ENCODE results near the gene PBX3.

PBX3 gene

DNA sequence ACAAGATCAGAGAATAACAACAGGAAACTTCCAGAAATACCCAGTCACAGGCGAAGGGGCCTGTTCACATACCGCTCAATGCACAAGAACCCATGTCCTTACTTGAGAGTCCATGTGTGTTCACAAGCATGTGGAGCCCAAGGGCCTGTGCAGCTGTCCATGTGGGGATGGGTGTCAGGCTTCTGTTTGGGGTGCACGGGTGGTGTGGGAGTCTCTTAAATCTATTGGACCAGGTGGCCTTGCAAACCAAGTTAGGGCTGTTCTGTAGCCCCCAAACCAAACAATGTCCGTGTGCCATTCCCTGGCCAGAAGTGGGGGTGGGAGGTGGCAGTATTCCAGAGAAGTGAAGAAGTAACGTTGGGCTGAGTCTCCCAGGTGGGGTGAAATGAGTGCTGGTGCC lies 222.3 kb downstream of the PBX3 start:
- no peak for DNase-seq (ENCODE audit: low read depth in 2 of 2, low spot score in 1 of 2)

DNA sequence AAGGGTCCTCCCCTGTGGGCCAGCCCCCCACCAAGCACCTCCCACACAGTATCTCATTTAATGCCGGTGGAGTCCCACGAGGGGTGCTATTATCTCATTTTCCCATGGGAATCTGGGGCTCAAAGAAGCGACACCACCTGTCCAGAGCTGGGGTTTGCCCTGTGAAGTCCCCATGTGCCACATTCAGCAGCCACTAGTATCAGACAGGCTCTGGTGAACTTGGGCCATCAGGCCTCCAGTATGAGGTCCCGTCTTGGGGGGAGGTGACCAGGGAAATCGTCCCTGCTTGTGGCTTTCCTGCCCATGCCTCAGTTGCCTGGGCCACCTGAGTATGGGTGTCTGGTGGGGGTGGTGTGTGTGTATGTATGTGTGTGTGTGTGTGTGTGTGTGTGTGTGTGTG lies 222.7 kb downstream of the PBX3 start:
- no peak for DNase-seq (ENCODE audit: low read depth in 2 of 2, low spot score in 1 of 2)

DNA sequence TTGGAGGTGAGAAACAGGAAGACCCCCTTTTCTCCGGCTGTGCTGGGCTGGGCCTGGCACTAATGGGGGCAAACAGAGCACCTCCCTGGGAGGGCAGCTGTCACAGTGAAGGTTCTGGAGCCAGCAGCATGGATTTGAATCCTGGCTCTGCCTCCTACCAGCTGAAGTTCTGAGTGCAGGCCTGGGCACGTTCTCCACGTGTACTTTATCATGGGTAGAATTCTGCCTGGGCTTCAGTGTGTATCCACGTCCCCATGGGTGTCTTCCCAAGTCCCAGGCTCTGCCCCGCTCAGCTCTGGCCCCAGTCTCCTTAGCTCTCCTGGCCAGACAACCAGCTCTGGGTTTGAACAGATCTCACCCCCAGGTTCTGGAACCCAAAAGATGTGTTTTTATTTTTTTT lies 223.2 kb downstream of the PBX3 start:
- DNase-seq (ENCODE audit: low read depth in 2 of 2, low spot score in 1 of 2): no peak

DNA sequence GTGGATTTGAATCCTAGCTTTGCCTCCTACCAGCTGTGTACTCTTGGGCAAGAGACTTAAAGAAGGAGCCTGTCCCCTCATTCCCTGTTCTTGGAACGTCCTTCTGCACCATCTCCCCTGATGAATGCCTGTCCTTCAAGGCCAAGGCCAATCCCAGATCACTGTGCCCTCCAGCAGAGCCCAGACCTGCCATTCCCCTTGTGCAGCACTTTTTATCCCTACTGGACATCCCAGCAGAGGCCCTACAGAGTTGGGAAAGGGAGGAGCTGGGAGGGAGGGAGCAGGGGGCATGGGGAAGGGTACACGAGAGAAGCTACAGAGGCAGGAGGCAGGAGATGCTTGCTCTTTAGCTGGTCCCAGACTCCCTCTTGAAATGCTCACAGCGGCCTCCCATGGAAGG lies 223.9 kb downstream of the PBX3 start:
- DNase-seq (ENCODE audit: low read depth in 2 of 2, low spot score in 1 of 2): no peak

DNA sequence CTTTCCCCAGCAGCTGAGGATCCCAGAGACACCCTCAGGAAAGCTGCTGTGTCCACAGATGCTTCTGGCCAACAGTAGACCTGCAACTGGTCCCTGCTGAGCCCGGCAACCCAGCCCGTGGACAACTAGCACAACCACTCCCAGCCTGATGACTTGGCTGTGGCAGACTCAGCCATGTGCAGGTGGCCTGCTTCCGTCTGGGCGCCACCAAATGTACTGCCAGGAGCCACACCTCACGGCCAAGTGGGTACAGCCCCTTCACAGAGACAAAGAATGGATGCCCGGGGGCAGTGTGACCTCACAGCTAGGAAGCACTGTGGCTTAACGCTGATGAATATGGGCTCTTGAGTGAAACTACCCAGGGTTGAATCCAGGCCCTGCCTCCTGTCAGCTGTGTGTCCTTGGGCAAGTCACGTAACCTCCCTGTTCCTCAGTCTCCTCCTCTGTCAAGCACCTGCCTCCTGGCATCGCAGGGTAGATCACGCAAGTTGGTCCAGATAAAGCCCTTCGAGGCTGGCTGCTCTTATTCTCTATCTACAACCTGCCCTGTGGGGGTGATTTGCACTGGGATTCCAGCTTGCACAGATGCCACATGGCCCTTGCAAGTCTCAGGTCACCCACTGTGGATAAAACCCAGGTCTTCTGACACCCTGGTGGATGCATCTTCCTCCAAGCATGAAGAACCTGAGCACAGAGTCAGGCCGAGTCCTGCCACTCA lies 225.0 kb downstream of the PBX3 start:
- DNase-seq (ENCODE audit: low read depth in 2 of 2, low spot score in 1 of 2): no peak

DNA sequence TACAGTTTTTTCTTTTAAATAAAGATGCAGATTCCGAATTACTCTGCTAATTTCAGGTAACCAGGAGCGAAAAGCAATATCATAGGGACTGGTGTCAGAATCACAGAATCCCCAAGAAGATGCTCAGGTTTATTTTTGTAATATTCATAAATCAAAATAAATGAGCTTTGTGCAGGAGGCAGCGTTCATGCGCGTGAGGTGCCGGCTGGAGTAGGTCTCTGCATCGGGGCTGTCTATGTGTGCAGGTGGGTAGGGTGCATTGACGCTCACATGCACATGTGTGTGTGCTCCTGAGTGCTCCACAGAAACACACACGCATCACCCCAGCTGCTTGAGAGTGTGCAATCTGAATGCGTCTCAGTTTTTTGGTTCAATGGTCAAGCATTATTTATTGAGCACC lies 226.4 kb downstream of the PBX3 start:
- DNase-seq (ENCODE audit: low read depth in 2 of 2, low spot score in 1 of 2): no peak

DNA sequence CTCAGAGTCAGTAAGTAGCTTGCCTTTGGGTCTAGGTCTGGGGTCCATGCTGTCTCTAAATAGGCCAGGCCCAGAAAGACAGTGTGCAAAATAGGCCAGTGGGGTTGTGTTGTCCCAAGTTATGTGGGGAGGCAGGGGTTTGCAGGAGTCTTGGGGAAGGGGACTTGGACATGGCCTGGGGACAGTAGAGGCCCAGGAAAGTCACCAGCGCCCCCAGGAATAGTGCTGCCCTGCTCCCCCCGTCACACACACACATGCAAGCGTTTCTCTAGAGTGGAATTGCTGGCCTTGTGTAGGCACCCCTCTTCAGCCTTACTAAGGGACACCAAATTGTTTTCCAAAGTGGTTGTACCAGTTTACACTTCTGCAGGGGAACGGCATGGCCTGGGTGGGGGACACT lies 227.5 kb downstream of the PBX3 start:
- DNase-seq (ENCODE audit: low read depth in 2 of 2, low spot score in 1 of 2): no peak

DNA sequence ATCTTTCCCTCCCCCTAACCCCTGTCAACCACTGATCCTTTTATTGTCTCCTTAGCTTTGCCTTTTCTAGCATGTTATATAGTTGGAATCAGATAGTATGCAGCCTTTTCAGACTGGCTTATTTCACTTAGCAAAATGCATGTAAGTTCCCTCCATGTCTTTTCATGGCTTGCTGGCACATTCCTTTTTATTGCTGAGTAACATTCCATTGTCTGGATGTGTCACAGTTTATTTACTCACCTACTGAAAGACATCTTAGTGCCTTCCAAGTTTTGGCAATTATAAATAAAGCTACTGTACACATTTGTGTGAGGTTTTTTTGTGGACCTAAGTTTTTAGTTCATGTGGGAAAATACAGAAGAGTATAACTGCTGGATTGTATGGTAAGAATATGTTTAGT lies 230.1 kb downstream of the PBX3 start:
- DNase-seq (ENCODE audit: low read depth in 2 of 2, low spot score in 1 of 2): no peak

DNA sequence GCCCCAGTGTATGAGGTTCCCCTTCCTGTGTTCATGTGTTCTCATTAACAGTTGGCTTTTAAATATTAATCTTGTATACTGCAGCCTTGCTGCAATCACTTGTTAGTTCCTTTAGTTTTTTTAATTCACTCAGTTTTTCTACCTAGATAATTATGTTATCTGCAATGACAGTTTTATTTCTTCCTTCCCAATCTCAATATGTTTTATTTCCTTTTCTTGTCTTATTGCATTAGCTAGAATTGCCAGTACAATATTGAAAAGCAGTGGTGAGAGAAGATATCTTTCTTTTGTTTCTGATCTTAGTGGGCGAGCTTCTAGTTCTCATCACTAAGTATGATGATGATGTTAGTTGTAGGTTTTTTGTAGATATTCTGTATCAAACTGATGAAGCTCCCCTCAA lies 232.2 kb downstream of the PBX3 start:
- no peak for DNase-seq (ENCODE audit: low read depth in 2 of 2, low spot score in 1 of 2)

DNA sequence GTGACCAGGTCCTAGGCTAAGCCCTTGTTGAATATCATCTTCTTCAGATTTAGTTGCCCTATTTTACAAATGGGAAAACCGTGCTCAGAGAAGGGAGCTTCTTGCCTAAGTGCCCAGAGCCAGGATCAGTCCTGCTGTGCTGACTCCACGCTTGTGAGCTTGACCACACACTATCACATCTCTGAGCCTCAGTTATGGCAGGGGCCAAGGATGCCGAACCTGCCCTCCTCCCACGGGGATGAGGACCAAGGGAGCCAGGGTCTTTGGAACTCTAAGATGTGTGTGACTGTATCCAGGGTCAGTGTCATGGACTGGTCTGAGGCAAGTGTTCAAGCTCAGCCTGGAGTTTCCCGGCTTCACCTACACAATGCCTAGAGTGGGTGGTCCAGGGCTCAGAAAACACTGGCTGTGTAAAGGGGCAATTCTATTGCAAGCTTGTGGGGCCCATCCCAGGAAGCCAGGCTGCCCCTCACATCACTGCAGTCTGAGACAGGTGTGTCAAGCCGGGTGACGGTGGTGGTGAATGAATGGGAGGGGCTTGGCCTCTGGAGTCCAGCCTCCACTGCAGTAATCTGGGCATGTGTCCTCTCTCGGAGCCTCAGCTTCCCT lies 235.7 kb downstream of the PBX3 start:
- no peak for DNase-seq (ENCODE audit: low read depth in 2 of 2, low spot score in 1 of 2)

DNA sequence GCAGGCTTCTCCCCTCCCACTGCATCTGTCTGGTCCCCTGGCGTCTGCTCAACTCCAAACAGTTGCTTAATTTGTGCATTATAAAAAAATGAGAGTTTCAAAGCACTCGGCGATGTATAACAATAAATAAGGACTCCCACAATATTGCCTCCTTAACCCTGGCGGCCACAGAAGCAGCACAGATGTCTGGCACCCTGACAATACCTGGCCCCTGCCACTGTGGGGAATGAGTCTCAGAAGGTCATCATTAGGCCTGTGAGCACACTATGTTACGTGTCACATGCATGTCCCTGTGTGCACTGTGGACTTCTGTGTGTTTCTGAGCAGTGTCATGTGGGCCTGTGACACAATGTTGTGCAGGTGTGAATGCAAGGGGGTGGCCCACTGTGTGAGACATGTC lies 236.5 kb downstream of the PBX3 start:
- no peak for DNase-seq (ENCODE audit: low read depth in 2 of 2, low spot score in 1 of 2)

DNA sequence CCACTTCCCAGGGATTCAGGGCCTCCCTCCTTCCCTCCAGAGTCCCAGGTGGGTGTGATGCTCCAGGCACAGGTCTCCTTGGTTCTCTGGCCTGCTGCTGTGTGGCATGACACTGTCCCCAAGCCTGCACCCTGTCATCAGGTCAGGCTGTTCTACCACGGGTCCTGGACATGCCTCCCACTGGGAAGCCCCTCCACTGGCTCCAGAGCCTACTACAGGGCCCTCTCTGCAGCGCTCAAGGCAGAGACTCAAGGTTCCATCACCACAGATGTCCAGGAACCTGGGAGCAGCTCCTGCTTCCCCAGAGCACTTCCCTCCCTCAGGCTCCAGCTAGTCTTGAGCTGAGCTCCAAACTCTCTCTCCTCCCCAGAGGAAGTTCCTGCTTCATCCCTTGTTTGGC lies 237.3 kb downstream of the PBX3 start:
- DNase-seq (ENCODE audit: low read depth in 2 of 2, low spot score in 1 of 2): no peak

DNA sequence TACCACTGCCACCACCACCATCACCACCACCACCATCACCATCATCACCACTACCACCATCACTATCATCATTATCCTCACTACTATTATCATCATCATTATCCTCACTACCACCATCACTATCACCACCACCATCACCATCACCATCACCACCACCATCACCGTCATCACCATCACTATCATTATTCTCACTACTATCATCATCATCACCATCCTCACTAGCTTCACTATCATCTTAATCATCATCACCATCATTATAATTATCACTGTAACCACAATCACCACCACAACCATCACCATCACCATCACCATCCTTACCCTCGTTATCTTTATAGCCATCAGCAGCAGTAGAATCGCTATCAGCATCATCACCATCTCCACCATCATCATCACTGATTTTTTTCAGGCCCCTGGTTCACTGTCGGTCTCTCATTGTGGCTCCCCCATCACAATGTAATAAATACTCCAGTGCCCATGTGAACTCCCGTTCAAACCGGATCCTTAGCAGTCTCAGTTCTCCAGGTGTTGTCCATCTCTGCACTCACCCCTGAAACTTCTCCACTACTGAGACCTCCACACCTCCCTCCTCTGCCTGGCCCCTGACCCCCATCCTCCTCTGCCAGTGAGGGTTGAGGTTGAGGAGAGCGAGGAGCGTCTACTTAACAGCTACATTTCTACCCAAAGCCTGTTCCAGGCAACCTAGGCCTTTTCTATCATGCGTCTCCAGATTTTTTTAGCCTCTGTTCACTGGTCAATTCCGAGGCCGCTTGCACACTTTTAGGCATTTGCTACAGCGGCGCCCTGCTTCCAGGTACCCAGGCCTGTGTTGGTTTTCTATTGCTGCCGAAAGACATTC lies 238.2 kb downstream of the PBX3 start:
- DNase-seq (ENCODE audit: low read depth in 2 of 2, low spot score in 1 of 2): no peak

DNA sequence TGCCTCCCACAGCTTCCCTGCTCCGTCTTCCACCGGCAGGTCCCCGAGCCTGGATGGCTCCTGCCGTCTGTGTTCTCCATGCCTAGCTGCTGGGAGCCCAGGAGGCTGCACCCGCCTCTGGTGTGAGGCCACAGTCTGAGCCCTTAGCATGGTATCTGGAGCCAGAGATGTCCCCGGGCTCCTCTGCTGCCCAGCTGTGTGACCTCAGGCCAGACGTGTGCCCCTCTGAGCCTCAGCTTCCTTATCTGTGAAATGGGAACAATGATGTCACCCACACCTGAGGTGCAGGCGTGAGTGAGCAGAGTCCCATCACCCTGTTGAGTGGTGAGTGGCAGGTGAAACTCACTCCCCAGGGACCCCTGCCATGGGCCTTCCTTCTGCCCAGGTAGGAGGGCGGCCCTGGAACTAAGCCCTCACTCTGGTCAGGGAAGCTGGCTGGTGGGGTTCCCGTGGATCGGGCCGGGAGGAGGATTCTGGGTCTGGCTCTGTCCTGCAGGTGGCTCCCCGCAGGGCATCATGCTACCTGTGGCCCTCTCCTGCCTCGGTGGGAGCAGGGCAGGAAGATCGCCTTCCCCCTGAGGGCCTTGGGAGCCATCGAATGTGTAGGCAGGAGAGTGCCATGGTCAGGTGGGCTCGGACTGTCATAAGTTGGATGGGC lies 239.0 kb downstream of the PBX3 start:
- no peak for DNase-seq (ENCODE audit: low read depth in 2 of 2, low spot score in 1 of 2)

DNA sequence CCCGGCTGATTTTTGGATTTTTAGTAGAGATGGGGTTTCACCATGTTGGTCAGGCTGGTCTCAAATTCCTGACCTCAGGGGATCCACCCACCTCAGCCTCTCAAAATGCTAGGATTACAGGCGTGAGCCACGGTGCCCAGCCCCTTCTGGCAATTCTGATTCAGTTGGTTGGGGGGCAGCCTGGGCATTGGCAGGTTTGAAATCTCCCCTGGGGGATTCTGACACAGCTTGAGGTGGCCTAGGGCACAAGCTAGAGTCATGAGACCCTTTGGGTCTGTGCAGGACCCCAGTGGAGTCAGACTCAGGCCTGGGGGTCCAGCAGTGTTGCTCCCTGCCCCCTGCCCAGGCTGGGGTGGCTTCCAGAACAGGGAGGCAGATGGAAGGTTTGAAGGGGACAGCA lies 239.8 kb downstream of the PBX3 start:
- DNase-seq (ENCODE audit: low read depth in 2 of 2, low spot score in 1 of 2): no peak

DNA sequence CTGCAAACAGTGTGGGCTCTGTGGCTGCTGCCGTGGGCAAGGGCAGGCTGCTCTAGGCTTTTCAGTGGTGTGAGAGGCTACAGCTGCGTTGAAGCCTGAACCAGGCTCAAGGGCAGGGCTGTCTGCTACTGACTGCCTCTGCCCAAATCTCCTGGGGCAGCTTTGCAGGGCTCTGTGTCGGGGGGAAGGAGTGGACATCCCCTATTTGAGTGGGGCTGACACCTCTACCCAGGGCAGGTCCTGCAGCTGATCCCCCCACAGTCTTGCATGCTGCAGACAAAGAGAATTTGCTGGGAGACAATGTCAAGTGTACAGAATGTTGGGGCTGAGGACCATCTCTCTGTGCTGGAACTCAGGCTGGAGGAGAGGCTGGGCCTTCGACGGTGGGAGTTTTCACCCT lies 240.2 kb downstream of the PBX3 start:
- no peak for DNase-seq (ENCODE audit: low read depth in 2 of 2, low spot score in 1 of 2)

DNA sequence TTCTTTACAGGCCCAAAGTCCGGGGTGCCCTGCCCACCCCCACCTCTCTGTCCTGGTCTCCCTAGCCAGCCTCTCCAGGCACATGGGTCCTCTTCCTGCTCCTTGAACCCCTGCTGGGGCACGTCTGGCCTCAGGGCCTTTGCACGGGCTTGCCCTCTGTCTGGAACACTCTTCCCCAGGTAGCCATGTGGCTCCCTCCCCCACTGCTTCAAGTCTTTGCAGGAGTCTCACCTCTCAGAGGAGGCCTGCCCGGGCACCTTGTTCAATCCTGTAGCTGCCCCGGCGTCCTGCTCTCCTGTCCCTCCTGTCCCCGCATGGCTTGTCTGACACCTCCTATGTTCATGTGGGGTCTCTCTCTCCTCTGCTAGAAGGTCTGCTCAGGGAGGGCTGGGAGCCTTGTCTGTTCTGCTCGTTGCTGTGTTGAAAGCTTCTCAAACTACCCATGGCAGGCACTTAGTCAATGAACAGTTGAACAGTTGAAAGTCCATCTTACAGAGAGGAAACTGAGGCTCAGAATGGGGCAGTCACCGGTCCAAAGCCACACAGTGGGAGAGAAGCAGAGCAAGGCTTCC lies 241.4 kb downstream of the PBX3 start:
- no peak for DNase-seq (ENCODE audit: low read depth in 2 of 2, low spot score in 1 of 2)

DNA sequence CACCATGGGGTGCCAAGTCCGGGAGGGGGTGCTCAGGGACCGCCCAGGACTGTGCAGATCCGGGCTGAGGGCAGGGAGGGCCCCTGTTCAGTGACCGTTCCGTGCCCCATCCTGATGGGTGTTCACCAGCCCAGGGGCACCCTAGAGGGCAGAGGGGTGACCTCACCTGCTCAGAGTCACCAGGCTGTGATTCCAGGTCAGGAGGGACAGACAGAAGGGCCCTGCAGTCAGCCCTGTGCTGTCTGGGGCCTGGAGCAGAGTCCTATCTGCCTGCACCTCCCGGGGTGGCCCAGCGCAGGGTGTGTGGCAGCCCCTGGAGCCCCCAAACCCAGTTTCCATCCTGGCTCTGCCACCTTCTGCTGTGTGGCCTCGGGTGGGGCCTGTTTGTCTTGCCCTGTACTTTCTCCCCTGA lies 241.9 kb downstream of the PBX3 start:
- DNase-seq (ENCODE audit: low read depth in 2 of 2, low spot score in 1 of 2): no peak

DNA sequence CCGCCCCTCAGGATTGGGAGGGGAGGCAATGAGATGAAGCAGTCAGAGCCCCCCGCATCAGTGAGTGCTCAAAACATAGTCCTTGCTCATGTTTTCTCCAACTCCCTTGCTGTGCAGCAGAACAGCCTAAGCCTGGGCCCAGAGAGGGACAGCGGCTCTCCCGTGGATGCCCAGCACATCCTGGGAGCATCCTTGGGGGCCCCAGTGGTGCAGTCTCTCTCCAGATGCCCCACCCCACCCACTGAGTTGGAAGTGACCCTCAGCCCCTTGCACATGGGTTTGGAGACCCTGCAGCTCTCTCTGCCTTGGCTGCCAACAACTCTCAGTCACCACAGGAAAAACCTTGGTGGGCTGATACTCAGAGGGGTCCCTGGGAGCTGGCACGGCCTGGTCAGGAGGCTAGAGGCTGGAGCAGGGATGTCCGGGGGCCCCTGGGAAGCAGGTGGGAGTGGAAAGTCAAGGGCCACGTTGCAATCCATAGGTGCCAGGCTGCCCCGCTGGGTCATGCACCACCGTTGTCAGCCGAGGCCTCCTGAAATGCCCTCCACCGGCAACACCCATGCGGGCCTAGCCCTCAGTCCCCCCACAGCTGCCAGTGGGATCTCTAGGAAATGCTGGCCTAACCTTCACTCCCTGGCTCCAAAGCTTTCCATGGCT lies 242.5 kb downstream of the PBX3 start:
- DNase-seq (ENCODE audit: low read depth in 2 of 2, low spot score in 1 of 2): no peak

DNA sequence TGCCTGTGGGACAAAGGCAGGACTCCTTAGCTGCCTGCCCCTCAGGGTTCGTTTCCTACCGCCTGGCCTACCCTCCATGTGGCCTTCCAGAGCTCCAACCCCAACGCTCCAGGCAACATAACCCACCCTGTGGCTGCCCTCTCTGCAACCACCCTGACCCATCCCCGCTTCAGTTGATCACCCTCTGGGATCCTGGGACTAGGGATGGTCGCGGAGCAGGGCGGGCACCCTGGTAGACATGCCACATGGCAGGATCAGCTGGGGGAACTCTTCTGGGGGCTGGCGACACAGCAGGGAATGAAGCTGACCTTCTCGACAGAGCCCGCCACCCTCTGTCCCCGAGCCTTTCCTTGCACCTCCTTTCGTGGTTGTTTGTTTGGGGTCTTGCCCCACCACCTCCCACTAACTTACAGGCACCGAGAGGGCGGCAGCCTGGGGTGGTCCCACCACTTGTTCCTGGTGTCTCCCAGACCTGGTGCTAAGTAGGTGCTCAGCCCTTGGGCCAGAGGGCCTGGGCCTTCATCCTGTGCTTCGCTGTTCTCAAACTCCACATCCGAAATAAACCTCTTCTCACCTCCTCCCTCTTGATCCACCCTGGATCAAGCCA lies 243.1 kb downstream of the PBX3 start:
- no peak for DNase-seq (ENCODE audit: low read depth in 2 of 2, low spot score in 1 of 2)

All from stimulated activated CD8-positive, alpha-beta memory T cell treated with anti-CD3 and anti-CD28 coated beads, Interleukin-4, amount 100 ng/mL, for 1 hour (primary cell).